Stimulated activated CD8-positive, alpha-beta memory T cell treated with anti-CD3 and anti-CD28 coated beads, Interleukin-7, amount 100 ng/mL, for 4 hours (primary cell): ENCODE results near the gene FETUB.

Experiments used
- DNase-seq, 2 donors: peaks; one replicate each; pipeline ENCODE4 v3.0.0-alpha.2; 2020; ENCODE audit warnings: low read depth in 2 of 2

The FETUB gene

GRCh38 chr3:186635532-186635931, 4.7 kb upstream of the FETUB start:
- DNase-seq, result no peak

DNA sequence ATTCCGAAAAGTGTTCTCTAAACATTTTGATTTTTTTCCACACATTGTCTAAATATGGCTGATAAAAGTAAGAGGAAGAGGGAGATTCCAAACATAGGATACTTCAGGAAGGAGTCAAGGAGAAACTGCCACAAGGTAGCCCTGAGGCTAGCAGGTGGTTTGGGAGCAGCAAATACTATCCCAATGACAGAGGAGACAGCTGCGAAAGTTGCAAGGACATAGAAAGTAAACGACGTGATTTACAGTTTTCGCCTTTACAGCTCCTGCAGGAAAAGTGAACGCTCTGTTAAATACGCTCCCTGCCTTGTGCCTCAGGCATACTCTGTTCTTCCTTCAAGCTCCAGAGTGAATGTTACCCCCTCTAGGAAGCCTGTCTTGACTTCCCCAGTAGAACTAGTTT, 3.7 kb upstream of the FETUB start:
- DNase-seq, result no peak

GRCh38 chr3:186637686-186638085, 2.5 kb upstream of the FETUB start:
- DNase-seq, result no peak

- DNase-seq, result no peak
These were observed 1.9 kb upstream of the FETUB start for GRCh38 chr3:186638259-186638658.

DNA sequence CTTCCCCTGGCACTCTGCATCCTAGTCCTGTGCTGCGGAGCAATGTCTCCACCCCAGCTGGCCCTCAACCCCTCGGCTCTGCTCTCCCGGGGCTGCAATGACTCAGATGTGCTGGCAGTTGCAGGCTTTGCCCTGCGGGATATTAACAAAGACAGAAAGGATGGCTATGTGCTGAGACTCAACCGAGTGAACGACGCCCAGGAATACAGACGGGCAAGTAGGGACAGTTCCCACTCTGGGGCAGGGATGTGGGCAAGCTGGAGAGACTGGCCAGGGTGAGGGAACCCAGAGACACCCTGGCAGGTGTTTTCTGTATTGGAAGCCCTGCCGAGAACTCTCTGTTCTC, 247 bp downstream of the FETUB start:
- DNase-seq, result no peak

DNA sequence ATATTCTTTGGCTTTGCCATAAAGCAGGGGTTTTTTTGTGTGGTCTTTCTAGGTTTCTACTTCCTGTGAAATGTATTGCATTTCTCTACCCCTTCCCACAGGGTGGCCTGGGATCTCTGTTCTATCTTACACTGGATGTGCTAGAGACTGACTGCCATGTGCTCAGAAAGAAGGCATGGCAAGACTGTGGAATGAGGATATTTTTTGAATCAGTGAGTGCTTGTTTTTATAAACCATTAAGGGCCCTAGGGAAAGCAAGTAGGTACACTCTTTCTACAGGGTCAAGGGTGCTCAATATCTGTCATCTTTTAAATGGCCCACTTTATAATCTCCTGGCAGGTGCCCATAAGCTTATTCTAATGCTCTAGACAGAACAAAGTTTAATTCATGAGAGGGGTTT, 730 bp downstream of the FETUB start:
- no peak for DNase-seq

- no peak for DNase-seq
These were observed 1.8 kb downstream of the FETUB start for GRCh38 chr3:186642014-186642413.

GRCh38 chr3:186643493-186643892, 3.3 kb downstream of the FETUB start:
- no peak for DNase-seq

GRCh38 chr3:186644683-186645082, 4.5 kb downstream of the FETUB start:
- no peak for DNase-seq

DNA sequence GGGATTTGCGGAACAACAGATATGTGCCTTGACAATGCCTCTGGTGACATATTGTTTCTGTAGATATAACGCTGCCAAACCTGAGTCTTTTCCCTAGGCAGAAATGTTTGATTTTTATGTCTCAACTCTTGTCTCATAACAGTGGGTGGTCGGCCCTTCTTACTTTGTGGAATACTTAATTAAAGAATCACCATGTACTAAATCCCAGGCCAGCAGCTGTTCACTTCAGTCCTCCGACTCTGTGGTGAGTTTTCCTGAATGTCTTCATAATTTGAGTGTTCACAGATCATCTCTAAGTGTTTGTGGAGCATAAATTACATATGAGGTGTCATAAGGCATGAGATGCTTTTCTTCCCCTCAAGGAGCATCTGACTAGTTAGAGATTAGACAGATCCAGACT, 5.9 kb downstream of the FETUB start:
- DNase-seq, result no peak

- DNase-seq, result no peak
These were observed 6.6 kb downstream of the FETUB start for GRCh38 chr3:186646841-186647240.

DNA sequence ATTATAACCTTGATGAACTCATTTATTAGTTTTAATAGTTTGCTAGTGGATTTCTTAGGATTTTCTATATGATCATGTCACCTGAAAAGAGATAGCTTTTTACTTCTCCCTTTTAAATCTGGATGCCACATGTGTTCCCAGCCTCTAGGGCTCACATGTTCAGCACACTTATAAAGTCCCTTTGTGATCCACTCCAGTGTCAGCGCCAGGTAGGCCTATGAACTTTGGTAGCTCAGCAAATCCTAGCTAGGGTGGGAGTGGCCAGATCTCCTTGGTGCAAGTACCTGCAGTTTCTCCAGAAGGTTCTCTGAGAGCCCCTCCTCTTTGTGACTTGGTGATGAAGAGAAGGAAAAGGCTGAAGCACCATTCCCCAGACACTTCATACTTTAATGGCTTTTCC, 8.7 kb downstream of the FETUB start:
- no peak for DNase-seq

- DNase-seq, result no peak
These were observed 11.5 kb downstream of the FETUB start for GRCh38 chr3:186651678-186652215.

DNA sequence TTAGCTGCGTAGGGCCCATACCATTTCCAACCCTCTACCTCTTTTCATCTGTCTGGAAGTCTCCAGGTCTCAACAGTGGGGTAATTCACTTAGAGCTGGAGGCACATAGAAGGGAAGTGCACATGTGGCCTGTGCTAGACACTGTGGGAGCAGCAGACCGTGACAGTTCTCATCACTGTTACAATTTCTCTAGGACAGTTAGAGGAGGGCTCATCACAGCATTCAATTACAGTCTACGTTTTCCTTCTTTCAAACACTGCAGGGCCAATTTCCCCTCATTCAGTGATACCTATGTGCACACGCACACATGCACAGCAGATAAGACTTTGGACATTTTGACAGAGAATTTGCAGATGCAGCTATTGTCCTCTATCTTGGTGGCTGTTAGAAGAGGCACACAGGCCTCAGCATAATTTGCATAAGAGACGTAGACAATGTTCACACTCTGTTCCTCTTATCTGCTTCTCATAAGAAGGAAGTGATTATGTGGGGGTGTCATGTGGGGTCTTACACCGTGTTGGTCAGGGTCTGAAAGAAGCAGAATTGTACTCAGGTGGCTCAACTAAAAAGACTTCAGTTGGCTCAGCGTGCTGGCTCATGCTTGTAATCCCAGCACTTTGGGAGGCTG, 13.0 kb downstream of the FETUB start:
- no peak for DNase-seq

DNA sequence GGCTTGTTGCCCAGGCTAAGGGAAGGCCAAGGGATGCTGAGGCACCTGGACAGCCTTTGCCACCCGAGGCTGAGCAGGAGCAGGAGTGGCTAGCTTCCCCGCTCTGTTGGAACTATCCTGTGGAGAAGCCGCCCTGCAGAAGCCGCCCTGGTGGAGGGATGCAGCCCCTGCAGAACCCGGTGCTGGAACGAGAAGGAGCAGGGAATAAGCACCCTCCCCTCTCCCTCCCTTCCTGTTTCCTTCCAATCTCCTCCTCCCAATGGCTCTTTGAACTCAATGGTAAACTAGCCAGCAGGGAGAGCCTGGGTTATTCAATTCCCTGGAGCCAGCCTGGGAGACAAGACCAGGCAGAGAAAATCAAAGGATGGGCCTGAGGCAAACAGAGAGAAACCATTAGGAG, 13.8 kb downstream of the FETUB start:
- DNase-seq, result no peak

DNA sequence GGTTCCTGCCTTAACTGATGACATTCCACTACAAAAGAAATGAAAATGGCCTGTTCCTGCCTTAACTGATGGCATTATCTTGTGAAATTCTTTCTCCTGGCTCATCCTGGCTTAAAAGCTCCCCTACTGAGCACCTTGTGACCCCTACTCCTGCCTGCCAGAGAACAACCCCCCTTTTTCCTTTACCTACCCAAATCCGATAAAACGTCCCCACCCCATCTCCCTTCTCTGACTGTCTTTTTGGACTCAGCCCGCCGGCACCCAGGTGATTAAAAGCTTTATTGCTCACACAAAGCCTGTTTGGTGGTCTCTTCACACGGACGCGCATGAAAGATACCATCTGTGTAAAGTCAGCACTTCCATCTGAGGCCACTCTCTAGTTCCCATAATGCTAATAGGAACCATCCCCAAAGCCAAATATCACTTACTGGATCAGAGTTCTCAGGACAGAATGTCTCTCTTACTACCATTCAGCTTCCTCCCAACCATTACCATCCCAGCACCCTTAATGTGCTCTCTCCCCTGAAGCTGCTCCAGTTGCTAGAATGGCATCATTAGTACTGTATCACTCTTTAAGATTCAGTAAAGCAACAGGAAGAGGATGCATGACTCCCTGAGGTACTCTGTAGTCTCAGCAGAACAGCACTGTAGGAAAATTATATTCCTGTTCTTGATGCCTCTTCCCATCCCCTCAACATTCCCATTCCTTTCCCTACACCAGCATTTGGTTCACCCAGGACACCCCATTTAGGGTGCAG, 23.3 kb downstream of the FETUB start:
- no peak for DNase-seq

GRCh38 chr3:186664119-186664495, 23.9 kb downstream of the FETUB start:
- no peak for DNase-seq

DNA sequence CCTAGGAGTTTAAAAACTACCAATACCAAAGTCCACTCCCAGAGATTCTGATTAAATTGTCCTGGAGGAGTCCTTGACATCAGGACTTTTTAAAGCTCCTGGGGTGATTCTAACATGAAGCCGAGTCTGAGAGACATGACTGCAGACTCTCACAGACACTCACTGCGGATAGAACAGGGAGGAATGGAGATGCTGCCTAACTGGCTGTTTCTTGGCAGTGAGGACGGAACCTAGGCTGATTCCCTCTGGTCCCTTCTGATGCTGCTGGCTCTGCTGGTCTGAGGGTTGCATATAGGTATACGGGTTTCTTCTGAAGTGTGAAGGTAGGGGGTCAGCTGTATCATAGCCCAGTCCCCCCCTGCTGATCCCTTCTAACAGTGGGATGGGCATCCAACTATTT, 24.3 kb downstream of the FETUB start:
- DNase-seq, result no peak

- DNase-seq, result no peak
These were observed 25.5 kb downstream of the FETUB start, which contains the start of gene HRG for GRCh38 chr3:186665625-186666188. HRG (plus strand) TSS chr3:186666014; CDS start chr3:186666032, 18 bp downstream.

- DNase-seq, result no peak
These were observed 28.2 kb downstream of the FETUB start for GRCh38 chr3:186668426-186668825.

- DNase-seq, result no peak
These were observed 29.3 kb downstream of the FETUB start for GRCh38 chr3:186669378-186670084.

DNA sequence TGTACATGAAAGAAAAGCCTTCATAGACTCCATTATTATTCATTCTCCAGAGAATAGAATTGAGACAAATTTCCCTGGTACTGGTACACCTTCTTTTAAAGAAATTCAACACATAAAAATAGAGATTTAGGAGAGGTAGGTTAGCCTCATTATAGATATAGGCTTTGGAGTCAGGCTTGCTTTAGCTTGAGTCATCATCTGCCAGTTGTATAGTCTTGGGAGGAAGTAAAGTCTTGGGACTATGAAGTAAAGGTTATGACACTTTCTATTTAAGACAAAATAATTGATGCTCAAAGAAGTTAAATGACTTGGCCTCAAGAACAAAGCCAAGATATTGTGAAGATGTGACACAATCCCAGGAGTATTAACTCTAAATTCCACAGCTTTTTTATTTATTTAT, 30.0 kb downstream of the FETUB start:
- no peak for DNase-seq

DNA sequence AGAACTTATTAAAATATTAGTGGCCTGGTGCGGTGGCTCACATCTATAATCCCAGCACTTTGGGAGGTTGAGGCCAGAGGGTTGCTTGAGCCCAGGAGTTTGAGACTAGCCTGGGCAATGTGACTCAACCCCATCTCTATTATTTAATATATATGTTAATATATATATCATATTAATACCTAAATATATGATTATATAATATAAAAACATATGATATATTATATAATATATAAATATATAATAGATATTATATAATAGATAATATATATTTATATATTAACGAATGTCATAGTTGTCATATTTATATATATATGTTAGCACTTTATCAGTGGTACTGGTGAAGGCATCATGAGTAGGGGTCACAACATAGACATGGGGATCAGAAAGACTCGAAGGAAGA, 30.9 kb downstream of the FETUB start:
- no peak for DNase-seq
